ENCODE results near the gene NAPA. TPM values are rescaled to one million over a fixed set of nuclear protein-coding genes. Genes with fewer than 3 reads are reported as not detected.

The NAPA gene
- total RNA-seq, 1 donor from 2014 or later: 54.7 TPM

DNA sequence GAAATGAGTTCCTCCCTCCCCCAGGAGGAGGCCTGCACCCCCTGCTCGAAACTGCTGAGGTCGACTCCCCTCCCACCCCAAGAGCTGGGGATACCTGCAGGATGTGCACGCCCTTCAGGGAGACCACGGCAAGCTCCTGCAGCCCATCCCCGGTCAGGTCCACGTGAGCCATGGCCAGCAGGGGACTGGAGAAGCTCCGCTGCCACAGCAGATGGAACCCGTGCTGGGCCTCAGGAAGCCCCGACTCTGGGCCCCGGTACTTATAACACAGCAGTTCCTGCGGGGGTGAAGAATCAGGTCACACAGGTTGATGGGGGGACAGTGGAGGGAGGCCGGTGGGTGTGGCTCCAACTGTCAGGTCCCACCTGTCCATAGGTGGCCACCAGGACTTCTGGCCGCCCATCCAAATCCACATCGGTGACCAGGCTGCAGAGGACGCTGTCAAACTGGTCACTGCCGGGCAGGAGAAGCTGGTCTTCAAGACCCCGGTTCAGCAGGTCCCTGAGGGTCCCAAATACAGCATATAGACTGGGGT, 38.4 kb downstream of the NAPA start:
- TF ChIP-seq, protein P1, sequence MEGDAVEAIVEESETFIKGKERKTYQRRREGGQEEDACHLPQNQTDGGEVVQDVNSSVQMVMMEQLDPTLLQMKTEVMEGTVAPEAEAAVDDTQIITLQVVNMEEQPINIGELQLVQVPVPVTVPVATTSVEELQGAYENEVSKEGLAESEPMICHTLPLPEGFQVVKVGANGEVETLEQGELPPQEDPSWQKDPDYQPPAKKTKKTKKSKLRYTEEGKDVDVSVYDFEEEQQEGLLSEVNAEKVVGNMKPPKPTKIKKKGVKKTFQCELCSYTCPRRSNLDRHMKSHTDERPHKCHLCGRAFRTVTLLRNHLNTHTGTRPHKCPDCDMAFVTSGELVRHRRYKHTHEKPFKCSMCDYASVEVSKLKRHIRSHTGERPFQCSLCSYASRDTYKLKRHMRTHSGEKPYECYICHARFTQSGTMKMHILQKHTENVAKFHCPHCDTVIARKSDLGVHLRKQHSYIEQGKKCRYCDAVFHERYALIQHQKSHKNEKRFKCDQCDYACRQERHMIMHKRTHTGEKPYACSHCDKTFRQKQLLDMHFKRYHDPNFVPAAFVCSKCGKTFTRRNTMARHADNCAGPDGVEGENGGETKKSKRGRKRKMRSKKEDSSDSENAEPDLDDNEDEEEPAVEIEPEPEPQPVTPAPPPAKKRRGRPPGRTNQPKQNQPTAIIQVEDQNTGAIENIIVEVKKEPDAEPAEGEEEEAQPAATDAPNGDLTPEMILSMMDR (IDR thresholded peaks at IDR 0.05; ENCODE audit: unreplicated experiment): no peak
- Mint-ChIP-seq H3K27ac (no peak overlapping the region), H3K4me3 (no peak overlapping the region), H3K27me3 (ENCODE audit: low read depth) (peaks cover 27% of the 10 kb centered on the region), H3K4me1 (peaks cover 7% of the 10 kb centered on the region), H3K36me3 (peaks cover 3% of the 10 kb centered on the region), H3K9me3 (no peaks in the 10 kb centered on the region)
- DNase-seq (ENCODE audit: low spot score in 2 of 2, unreplicated experiment in 2 of 2): no peak

DNA sequence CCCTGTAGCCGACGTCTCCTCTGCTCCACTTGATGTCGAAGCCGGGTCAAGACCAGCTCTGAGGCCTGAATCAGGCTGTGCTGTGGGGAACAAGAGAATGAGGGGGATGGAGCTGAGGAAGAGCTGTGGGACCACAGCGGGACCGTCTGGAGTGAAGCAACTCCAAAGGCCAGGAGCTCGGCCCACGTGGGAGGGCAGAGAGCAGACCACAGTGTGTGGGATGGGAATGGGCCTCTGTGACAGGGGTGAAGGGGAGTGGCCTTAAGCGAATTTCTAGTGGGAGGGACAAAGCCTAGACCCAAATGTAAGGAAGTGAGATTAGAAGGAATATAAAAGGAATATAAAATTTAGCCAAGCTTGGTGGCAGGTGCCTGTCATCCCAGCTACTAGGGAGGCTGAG, 39.4 kb downstream of the NAPA start:
- peaks cover 10% of the 10 kb centered on the region for H3K4me1 Mint-ChIP-seq
- TF ChIP-seq, protein P1 (IDR thresholded peaks at IDR 0.05; ENCODE audit: unreplicated experiment): no peak
- H3K9me3 Mint-ChIP-seq: no peaks in the 10 kb centered on the region
- no peak for DNase-seq (ENCODE audit: low spot score in 2 of 2, unreplicated experiment in 2 of 2)
- H3K36me3 Mint-ChIP-seq: peaks cover 3% of the 10 kb centered on the region
- peaks cover 25% of the 10 kb centered on the region for H3K27me3 Mint-ChIP-seq (ENCODE audit: low read depth)
- H3K27ac Mint-ChIP-seq: no peak overlapping the region
- no peak overlapping the region for H3K4me3 Mint-ChIP-seq

DNA sequence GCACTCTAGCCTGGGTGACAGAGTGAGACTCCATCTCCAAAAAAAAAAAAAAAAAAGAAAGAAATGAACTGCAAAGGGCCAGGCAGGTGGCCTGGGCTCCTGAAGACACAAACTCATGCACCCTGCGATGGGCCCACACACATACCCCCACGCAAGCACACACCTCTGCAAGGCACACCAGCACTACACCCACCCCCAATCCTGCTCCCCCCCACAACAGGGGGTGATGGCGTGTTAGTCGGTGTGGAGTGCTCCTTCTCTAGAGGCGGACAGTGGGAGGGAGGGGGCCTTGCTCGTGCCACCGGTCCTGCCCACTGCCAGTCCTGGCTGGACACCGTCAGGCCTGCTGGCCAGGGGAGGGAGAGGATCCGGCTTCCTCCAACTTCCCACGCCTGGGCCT, 41.5 kb downstream of the NAPA start:
- H3K27me3 Mint-ChIP-seq (ENCODE audit: low read depth): peaks cover 36% of the 10 kb centered on the region
- TF ChIP-seq, protein P1 (IDR thresholded peaks at IDR 0.05; ENCODE audit: unreplicated experiment): no peak
- no peak for DNase-seq (ENCODE audit: low spot score in 2 of 2, unreplicated experiment in 2 of 2)
- peaks cover 3% of the 10 kb centered on the region for H3K36me3 Mint-ChIP-seq
- H3K4me3 Mint-ChIP-seq: no peak overlapping the region
- no peak overlapping the region for H3K27ac Mint-ChIP-seq
- H3K4me1 Mint-ChIP-seq: peaks cover 14% of the 10 kb centered on the region
- no peaks in the 10 kb centered on the region for H3K9me3 Mint-ChIP-seq

DNA sequence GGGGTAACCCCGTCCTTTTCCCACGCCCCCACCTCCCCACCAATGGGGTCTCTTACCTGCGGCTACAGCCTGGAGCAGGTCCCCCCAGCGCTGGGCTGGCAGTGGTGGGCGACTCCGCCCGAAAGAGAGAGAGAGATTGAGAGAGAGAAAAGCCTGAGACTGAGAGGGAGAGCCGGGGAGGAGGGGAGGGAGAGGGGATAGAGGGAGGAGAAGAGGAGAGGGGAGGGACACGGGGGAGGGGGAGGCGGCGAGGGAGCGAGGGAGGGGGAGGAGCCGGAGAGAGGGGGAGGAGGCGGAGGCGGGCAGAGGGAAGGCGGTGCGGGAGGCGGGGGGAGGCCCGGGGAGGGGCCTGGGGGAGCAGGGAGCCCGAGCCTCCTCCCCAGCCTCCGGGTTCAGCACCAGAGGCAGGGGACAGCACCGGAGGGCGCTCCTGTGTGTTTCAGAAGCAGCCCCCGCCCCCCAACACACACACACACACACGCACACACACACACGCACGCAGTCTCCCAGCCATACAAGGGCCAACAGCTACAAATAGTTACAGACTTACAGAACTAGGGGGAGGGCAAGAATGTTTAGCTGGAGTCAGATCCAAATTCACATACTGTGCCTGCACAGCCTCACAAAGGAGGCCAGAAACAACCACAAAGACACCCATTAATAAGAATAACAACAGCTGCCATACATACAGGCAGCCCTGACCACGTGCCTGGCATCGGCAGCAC, 43.0 kb downstream of the NAPA start, which contains the start of gene SLC8A2:
SLC8A2 (minus strand) TSS at position 161 of the 725 bp plus-strand sequence. CDS start 5,490 bp downstream, outside the sequence.
- Mint-ChIP-seq H3K4me1 (peaks cover 14% of the 10 kb centered on the region), H3K4me3 (peak within 1 kb of the TSS; percentile 61), H3K27me3 (ENCODE audit: low read depth) (peaks cover 48% of the 10 kb centered on the region), H3K27ac (no peak within 1 kb of the TSS), H3K9me3 (no peaks in the 10 kb centered on the region), H3K36me3 (peaks cover 3% of the 10 kb centered on the region)
- DNase-seq (ENCODE audit: low spot score in 2 of 2, unreplicated experiment in 2 of 2): peak; percentile 88 to 91
- TF ChIP-seq, protein P1 (IDR thresholded peaks at IDR 0.05; ENCODE audit: unreplicated experiment): no peak

DNA sequence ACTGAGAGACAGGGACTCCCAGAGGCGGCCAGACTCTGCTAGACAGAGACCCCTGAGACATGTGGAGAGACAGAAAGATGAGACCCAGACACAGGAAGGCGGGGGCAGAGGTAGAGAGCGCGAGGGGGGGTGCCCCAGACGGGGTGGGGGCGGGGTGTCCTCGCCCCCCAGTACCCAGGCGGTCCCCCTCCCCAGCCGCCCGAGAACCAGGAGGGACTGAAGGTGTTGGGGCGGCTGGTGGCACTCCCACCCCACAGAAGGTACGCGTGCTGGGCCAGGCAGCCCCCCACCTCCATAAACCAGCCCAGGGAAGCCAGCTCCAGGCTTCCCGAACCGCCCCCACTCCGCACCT, 43.5 kb downstream of the NAPA start:
- TF ChIP-seq, protein P1 (IDR thresholded peaks at IDR 0.05; ENCODE audit: unreplicated experiment): no peak

More for the DNA sequence above, 43.5 kb downstream of the NAPA start:
- Mint-ChIP-seq H3K27ac (no peak overlapping the region), H3K4me1 (peaks cover 14% of the 10 kb centered on the region), H3K4me3 (peak overlapping the region; percentile 61), H3K27me3 (ENCODE audit: low read depth) (peaks cover 52% of the 10 kb centered on the region), H3K36me3 (peaks cover 3% of the 10 kb centered on the region), H3K9me3 (no peaks in the 10 kb centered on the region)
- DNase-seq (ENCODE audit: low spot score in 2 of 2, unreplicated experiment in 2 of 2): no peak

All from mesothelial cell of epicardium (in vitro differentiated cells).